HG03378 (cell line): ENCODE results near the gene PANK2.
"Not testable (repeated sequence)": the region's sequence is repeated elsewhere in the genome, so short reads cannot be mapped to it uniquely, and the experiment has no call there.

Experiments used
- ATAC-seq: cut with Tn5 transposase; IDR thresholded peaks from one replicate; pipeline ENCODE4 v1.9.1; 2021; ENCODE audit warnings: mild to moderate bottlenecking, moderate library complexity; ENCODE audit not compliant: unreplicated experiment

The PANK2 gene

DNA sequence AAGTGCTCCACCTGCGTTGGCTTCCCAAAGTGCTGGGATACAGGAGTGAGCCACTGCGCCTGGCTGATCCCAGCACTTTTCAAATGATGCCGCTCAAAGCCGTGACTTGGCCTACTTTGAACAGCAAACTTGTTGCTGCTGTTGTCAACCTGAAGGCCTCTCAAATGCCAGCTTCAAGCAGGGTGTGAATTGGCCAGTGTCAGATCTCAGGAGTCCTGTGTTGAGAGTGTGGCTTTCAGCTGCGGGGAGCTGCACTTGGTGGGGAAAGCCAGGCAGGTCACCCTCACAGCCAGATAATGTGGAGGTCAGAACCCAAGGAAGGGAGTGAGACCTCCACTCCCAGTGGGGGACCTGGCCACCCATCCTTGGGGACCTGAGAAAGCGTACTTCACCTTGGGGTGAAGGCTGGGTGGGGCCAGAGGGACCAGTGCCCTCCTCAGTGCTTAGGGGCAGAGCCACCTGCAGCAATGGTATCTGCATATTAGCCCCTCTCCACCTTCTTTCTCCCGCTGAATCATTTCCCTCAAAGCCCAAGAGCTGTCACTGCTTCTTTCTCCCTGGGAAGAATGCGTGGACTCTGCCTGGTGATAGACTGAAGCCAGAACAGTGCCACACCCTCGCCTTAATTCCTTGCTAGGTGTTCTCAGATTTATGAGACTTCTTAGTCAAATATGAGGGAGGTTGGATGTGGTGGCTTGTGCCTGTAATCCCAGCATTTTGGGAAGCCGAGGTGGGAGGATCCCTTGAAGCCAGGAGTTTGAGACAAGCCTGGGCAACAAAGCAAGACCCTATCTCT, 19.1 kb upstream of the PANK2 start:
- ATAC-seq: no peak

DNA sequence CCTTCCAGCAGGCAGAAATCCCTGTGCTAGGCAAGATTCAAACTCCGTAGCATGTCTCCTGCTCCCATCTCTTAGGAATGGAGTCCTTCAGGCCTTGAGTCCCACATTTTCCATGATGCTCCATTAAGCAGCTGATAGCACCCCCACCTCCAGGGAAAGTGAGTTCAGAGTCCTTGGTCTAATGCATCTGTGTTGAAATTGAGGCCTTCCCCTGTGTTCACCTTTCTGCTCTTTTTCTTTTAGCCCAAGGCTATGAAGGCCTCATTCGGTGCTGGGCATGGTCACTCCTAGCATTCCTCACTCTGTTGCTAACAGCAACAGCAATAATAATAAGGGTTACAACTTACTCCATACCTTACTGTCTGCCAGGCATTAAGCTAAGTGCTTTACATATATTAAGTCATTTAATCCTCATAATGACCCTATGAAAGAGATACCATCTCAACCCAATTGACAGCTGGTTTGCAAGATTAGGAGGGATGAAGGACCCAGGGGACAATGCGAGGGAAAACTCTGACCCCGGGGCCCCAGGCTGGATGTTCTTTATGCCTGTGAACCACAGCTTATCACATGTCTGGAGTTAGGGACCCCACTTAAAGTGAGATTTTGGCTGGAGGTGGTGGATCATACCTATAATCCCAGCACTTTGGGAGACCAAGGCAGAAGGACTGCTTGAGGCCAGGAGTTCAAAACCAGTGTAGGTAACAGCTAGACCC, 17.5 kb upstream of the PANK2 start:
- no peak for ATAC-seq

DNA sequence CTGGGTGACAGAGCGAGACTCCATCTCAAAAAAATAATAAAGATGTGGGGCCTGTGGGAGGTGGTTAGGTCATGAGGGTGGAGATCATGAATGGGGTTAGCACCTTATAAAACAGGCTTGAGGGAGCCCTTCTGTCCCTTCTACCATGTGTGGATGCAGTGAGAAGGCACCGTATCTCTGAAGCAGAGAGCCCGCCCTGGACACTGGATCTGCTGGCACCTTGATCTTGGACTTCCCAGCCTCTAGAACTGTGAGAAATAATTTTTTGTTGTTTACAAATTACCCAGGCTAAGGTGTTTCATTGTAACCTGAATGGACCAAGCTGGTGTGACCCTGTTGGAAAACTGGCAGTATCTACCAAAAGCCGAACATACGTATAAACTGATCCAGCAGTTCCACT, 15.7 kb upstream of the PANK2 start:
- no peak for ATAC-seq

DNA sequence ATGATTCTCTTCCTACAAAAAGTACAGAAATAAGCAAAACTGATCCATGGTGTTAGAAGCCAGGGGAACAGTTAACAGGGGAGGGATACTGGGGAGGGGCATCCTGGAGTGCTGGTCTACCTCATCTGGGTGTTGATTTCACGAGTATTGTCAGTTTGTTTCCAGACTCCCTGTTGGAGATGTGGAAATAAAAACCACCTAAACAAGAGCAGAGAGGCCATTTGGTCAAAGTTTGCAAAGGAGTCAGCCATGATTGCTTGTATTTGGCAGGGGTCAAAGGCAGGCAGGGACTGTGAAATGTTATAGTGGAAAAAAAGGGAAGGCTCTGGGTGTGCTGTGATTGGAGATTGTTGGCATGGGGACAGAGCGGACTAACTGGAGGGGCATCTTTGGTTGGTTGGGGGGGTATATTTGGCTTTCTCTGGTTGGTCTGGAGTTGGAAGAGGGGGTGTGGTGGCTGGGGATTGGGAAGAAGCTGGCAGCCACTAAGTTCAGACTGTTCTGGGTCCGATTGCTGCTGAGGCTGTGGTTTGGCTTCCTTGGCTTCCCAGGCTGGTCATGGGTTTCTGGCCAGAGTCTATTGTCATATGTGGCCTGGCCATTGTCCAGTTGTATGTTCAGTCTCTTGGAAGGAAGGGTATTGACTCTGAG, 14.9 kb upstream of the PANK2 start:
- ATAC-seq: no peak

DNA sequence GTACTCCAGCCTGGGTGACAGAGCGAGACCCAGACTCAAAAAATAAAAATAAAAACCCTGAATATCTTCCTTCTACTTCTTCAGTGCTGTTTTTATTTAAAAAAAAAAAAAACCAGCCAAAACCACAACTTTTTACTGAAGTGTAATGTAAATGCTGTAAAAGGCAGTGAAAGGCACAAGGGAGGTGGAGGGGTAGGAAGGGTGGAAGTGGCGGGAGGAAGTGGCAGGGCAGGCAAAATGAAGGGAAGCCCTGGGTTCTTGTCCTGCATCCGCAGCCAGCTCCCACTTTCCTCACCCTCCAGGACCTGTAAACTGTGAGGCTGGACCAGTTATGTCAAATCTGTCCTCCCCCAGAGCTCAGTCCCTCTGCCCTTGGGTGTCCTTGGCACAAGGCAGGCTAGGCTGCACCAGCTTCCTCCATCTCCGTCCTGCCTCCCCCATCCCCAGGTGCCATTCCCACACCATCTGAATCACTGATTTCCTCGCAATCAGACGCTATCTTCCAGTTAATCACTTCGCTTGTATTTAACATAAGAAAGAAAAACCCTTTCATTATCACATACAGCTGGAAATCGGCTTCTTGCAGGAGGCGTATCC, 13.7 kb upstream of the PANK2 start:
- ATAC-seq: no peak

DNA sequence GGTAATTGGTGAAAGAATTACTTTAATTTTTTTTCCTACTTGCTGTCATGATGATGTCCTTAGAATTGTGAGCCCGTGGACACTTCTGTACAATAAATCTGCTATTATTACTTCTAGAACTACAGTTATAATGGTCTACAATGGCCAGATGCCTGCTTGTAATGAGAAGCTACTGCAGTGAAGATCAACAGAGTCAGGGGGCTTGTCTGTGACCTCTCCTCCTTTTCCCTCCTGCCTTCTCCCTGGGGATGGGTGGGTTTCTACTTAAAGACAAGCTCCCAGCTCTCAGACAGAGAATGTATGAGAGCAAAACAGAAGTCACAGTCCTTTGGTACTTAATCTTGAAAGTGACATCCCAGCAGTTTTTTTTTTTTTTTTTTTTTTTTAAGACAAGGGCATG, 13.2 kb upstream of the PANK2 start:
- no peak for ATAC-seq

DNA sequence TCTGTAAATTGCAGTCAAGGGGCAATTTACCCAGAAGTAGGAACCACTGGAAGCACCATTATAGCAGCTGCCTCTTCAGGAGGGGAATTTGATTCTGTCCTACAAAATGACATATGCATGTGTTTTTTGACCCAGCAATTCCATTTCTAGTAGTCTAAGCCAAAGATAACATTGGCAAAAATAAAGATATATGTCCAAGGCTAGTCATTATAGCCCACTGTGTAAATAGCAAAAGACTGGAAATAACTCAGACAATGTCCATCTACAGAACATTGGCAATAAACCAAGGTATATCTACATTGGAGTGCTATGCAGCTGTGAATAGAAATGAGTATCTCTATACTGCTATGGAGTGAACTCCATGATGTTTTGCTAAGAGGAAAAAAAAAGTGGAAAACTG, 12.5 kb upstream of the PANK2 start:
- no peak for ATAC-seq

DNA sequence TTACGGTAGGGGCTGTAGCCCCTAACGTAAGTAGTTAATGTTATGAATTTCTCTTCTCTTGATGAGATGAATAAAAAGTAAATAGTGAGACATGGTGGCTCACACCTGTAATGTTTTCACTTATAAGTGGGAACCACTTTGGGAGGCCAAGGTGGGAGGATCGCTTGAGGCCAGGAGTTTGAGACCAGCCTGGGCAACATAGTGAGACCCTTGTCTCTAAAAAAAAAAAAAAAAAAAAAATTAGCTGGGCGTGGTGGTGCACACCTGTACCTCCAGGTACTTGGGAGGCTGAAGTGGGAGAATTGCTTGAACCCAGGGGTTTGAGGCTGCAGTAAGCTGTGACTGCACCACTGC, 10.3 kb upstream of the PANK2 start:
- ATAC-seq: not testable (repeated sequence)

DNA sequence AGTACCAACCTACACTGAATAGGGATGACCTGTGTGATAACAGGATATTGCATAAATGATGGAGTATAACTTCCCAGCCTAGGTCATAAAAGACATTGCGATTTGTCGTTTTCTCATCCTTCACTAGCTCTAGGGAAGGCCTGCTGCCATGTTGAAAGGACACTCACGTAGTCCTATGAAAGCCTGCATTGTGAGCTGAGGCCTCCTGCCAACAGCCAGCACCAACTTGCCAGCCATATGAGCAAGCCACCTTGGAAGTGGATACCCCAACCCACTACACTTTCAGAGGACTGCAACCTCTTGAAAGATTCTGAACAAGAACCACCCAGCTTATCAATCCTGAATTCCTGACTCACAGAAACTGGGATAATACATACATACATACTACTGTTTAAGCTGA, 3.5 kb upstream of the PANK2 start:
- no peak for ATAC-seq

DNA sequence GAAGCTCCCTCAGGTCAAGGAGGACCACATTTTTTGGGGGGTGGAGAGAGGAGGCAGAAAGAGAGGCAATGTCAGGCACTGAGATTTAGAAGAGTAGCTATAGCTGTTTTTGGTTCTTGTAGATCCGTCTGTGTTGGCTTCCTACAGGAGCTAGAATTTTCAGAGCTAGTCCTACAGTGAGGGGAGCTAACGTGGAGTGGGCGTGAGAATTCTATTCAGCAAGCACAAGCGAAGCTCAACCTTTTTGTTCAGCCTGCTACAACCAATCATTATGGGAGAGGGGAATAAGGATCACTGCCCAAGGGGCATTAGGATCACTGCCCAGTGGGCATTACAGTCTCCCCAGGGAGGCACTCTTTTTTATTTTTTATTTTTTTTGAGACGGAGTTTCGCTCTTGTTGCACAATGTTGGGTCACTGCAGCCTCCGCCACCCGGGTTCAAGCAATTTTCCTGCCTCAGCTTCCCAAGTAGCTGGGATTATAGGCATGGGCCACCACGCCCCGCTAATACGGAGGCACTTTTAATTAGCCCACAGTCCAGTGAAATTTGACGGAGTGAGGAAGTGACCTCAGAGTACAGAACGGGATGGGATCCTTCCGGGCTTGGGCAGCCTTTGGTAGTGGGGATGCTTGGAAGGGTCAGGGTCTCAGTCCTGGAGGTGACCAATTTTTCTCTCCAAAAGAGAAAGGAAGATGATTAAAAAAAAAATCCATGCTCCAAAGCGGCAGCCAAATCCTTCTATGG, 1.1 kb upstream of the PANK2 start:
- ATAC-seq: no peak

DNA sequence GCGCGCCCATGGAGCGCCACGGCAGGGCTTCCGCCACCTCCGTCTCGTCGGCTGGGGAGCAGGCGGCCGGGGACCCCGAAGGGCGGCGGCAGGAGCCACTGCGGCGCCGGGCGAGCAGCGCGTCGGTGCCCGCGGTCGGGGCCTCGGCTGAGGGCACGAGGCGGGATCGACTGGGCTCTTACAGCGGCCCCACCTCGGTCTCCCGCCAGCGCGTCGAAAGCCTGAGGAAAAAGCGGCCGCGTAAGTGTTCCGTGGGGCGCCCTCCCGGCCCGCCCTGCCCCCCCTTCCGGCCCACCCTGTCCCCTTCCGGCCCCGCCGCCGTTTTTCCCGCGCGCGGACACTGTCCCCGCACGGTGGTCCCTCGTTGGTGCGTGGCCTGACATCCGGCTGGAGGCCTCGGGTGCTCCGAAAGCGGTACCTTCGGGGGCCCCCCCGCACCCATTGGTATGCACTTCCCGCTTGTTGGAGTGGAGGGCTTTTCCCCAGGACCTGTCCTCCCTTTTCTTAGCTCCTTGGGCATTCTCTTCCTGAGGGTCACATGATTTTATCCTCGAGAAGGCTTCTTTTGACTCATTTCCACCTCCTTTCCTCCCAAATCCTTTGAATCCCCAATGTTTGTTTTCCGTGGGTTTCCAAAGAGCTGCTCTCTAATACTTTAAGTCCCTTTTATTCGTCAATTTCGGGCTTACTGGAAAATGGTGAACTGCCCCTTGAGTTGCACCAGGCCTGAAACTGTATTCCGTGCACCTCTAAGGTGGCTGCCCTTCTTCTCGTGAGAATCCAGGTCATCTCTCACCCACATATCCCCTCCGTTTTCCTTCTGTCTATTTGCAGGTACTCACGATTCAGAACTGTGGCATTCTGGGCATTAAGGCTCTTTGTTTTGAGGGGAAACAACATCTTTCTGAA, 556 bp downstream of the PANK2 start:
- ATAC-seq: no peak

DNA sequence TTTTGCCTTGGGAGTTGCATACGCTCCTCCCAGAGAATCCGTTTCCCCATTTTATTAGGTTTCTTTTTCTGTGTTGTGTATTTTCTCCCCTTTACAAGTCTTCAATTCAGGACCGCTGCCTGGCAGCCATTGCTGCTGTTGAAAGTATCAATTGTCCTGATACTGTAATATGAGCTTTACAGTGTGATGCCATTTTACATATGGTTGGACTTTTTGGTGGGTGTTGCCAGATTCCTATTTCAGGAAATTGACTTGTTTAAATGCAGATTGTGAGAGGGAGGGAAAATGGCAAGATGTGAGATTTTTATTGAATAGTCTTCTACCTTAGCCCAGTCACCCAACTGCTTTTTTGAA, 1.2 kb downstream of the PANK2 start:
- ATAC-seq: no peak

DNA sequence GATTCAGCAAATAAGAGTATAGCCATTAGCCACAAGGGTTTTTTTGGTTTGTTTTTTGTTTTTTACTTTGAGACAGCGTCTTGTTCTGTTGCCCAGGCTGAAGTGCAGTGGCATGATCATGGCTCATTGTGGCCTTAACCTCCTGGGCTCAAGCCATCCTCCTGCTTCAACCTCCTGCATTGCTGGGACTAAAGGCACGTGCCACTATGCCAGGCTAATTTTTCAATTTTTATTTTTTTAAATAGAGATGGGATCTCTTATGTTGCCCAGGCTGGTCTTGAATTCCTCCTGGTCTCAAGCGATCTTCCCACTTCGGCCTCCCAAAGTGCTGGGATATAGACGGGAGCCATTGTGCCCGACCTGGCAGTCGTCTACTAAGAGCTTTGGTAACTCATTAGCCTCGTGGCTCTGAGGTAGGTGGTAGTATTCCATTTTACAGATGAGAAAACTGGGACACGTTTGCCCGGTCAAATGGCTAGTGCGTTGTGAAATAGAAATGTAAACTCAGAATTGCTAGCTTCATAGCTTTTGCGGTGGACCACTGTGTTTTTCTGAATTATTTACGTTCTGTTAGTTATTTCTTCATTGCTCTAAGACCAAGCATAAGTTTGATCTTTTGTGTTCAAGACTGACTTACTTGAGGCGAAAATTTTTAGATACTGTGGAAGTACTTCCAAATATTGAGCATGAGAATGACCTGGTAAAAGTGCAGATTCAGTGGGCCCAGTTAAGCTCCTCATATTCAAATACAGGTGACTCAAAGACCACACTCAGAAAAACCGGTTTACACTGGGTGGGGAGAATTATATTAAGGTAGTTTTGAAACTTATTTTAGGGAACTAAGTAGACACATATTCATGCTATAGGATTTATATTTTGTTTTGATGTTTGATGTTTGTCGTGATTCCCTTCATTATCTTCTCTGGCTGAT, 2.1 kb downstream of the PANK2 start:
- no peak for ATAC-seq

DNA sequence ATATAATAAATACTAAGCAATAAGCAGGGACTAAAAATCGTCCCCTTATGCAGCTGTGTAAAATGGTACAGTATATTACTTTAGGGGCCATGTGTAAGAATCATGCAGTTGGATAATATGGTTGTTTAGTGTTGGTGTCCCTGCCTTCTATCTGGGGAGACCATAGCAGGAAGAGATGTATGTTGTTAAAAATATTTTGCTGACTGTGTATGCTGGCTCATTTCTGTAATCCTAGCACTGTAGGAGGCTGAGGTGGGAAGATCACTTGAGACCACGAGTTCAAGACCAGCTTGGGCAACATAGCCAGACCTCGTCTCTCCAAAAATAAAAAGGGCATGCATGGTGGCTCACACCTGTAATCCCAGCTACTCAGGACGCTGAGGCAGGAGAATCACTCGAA, 5.6 kb downstream of the PANK2 start:
- ATAC-seq: no peak

DNA sequence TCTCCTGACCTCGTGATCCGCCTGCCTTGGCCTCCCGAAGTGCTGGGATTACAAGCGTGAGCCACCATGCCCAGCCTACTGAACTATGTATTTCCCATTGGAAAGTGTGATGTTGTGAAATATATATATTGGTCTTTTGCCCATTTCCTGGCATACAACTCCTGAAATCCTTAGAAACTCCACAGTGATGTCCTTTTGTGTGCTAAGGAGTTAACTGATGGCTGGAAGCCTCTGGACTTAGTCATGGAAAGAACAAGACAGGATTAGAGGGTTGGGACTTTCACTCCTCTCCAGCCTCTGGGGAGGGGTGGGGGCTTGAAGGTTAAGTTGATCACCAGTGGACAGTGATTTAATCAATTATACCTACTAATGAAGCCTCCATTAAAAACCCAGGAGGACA, 7.1 kb downstream of the PANK2 start:
- no peak for ATAC-seq

DNA sequence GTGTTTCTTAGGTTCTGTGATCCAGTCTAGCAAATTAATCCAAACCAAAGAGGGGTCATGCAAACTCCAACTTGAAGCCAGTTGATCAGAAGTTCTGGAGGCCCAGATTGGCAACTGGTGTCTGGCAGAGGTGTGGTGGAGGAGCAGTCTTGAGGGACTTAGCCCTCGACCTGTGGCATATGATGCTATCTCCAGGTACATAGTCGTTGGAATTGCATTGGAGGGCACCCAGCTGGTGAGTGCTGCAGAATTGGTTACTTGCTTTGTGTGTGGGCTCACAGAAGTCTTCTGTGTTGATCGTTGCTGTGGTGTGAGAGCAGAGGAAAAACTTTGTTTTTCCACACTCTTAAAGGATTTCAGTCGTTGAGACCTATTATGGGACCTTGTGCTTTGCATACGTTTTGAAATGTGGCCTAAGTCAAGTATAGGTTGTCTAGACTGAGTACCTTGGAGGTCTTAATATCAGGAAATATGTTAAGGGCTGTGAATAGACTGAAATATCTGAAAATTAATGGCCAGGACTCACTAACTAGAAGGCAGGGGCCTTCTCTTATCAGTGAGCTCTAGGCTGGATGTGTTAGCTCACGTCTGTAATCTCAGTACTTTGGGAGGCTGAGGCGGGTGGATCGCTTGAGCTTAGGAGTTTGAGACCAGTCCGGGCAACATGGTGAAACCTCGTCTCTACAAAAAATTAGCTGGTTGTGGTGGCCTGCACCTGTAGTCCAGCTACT, 7.8 kb downstream of the PANK2 start:
- no peak for ATAC-seq

DNA sequence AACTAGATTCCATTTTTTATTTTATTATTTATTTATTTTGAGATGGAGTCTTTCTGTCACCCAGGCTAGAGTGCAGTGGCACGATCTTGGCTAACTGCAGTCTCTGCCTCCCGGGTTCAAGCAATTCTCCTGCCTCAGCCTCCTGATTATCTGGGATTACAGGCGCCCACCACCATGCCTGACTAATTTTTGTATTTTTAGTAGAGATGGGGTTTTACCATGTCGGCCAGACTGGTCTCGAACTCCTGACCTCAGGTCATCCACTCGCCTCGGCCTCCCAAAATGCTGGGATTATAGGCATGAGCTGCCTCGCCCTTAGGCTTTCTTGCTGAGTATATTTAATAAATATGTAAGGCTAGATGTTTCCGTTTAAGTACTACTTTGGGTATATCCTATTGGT, 9.0 kb downstream of the PANK2 start:
- ATAC-seq: not testable (repeated sequence)

DNA sequence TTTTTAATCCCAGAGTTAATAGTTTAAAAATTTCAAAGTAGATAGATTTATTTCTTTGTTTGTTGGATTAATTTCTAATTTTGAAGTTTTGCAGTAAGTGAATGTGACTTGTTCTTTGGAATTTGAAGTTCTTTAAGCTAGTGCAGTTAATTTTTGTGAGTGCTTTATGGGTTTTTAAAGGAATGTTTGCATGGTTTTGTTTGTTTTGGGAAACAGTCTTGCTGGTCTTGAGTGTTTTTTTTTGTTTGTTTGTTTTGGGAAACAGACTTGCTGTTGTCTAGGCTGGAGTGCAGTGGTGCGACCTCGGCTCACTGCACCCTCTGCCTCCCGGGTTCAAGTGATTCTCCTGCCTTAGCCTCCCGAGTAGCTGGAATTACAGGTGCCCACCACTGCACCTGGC, 9.5 kb downstream of the PANK2 start:
- ATAC-seq: no peak
